Esophagus squamous epithelium (tissue), 4 donors: ENCODE data around the gene CATSPERD.

Experiments
- CTCF ChIP-seq, 6 experiments: fragments of 450-650 bp in 4 of 6; fragments of 200-600 bp in 2 of 6; sonication (generic) in 2 of 6; IDR thresholded peaks; one replicate each; pipeline ENCODE4 v1.5.1; 2016 to 2019; ENCODE audit warnings: antibody characterized with exemption in 6 of 6, mild to moderate bottlenecking in 4 of 6, moderate library complexity in 4 of 6
- POLR2A ChIP-seq, 4 donors: fragments of 450-650 bp; IDR thresholded peaks; one replicate each; pipeline ENCODE4 v1.6.1; 2017; ENCODE audit warnings: antibody characterized with exemption in 4 of 4, mild to moderate bottlenecking in 4 of 4, moderate library complexity in 3 of 4

GRCh38 chr19:5738423-5738822, 18.0 kb downstream of the CATSPERD start:
- TF ChIP-seq CTCF (IDR thresholded peaks at IDR 0.05) (no peak), POLR2A (IDR thresholded peaks at IDR 0.05) (no peak)
